Vagina (tissue), 2 donors: Measurements from ENCODE around the gene SPHK2. TPM values are rescaled to one million over a fixed set of nuclear protein-coding genes. Genes with fewer than 3 reads are reported as not detected.
A peak's percentile ranks its signal among the peaks of the same experiment; 100 is the strongest.

ENCODE experiments used
- DNase-seq, 2 donors: peaks; one replicate each; pipeline ENCODE4 v3.0.0-alpha.2; 2017; ENCODE audit errors: extremely low spot score in 2 of 2
- H3K27ac ChIP-seq: fragments of 200-600 bp; sonication (generic); one replicate; pipeline ENCODE4 v1.5.1; 2019
- H3K27me3 ChIP-seq: fragments of 200-600 bp; sonication (generic); one replicate; pipeline ENCODE4 v1.5.1; 2019
- H3K36me3 ChIP-seq, 2 donors: fragments of 200-600 bp; sonication (generic); one replicate each; pipeline ENCODE4 v1.5.1; 2017 to 2019
- H3K4me1 ChIP-seq: fragments of 200-600 bp; sonication (generic); one replicate; pipeline ENCODE4 v1.5.1; 2019
- H3K4me3 ChIP-seq, 2 donors: fragments of 200-600 bp; sonication (generic); 1 replicate in 1 of 2; 2 replicates in 1 of 2; pipeline ENCODE4 v1.5.1; 2016 to 2019
- H3K9me3 ChIP-seq: fragments of 200-600 bp; sonication (generic); one replicate; pipeline ENCODE4 v1.5.1; 2019
- CTCF ChIP-seq, 3 experiments: fragments of 450-650 bp in 2 of 3; fragments of 200-600 bp in 1 of 3; sonication (generic) in 1 of 3; IDR thresholded peaks; one replicate each; pipeline ENCODE4 v1.5.1; 2017 to 2019; ENCODE audit warnings: antibody characterized with exemption in 3 of 3, mild to moderate bottlenecking in 2 of 3, moderate library complexity in 2 of 3
- POLR2A ChIP-seq, 2 donors: fragments of 450-650 bp; IDR thresholded peaks; one replicate each; pipeline ENCODE4 v1.6.1; 2017; ENCODE audit warnings: antibody characterized with exemption in 2 of 2, mild to moderate bottlenecking in 2 of 2, moderate library complexity in 2 of 2
- POLR2AphosphoS5 ChIP-seq, 2 donors: sonication (generic); formaldehyde crosslinking; IDR thresholded peaks; one replicate each; pipeline ENCODE4 v1.9.0; 2017; ENCODE audit warnings: antibody characterized with exemption in 2 of 2, mild to moderate bottlenecking in 2 of 2, low read depth in 1 of 2; ENCODE audit not compliant: insufficient read depth in 1 of 2
- intact Hi-C: fragments of 100-400 bp; cut with DNase I; formaldehyde crosslinking; loops from one replicate; pipeline ENCODE4 v1.15.1; 2023
- total RNA-seq: library from RNA; depleted of rRNA; stranded (reverse); fragments of >200 nt; gene quantifications from one replicate; pipeline ENCODE4 v1.2.3, GENCODE V29; 2016

SPHK2 gene
- total RNA-seq, 1 donor from 2014 or later: 19.9 TPM

GRCh38 chr19:48636859-48637448, 17.6 kb downstream of the SPHK2 start, which contains the start of gene DBP:
TSS of gene DBP (minus strand) at chr19:48637379. CDS start at chr19:48636994, 385 bp downstream.
- intact Hi-C loops: loop anchor here (10.0 kb wide), 1 partner anchor 328 kb away; the partner anchor contains the start of gene FTL
- TF ChIP-seq POLR2A (IDR thresholded peaks at IDR 0.05) (peak in 1 of 2 donors; percentile 65), POLR2AphosphoS5 (IDR thresholded peaks at IDR 0.05; ENCODE audit: insufficient read depth in 1 of 2, low read depth in 1 of 2) (no peak), CTCF (IDR thresholded peaks at IDR 0.05) (peak in 1 of 3 experiments; percentile 4)
- no peaks in the 10 kb centered on the region for H3K36me3 ChIP-seq
- H3K4me3 ChIP-seq: peak within 1 kb of the TSS; percentile 54 to 69
- H3K9me3 ChIP-seq: no peaks in the 10 kb centered on the region
- DNase-seq: no peak
- peaks cover 59% of the 10 kb centered on the region for H3K4me1 ChIP-seq
- peak within 1 kb of the TSS; percentile 99 for H3K27ac ChIP-seq
- H3K27me3 ChIP-seq: no peaks in the 10 kb centered on the region

- peak overlapping the region; percentile 54 to 69 for H3K4me3 ChIP-seq
- TF ChIP-seq POLR2AphosphoS5 (IDR thresholded peaks at IDR 0.05; ENCODE audit: insufficient read depth in 1 of 2, low read depth in 1 of 2): peak; percentile 92 to 94
- no peak for TF ChIP-seq CTCF (IDR thresholded peaks at IDR 0.05)
- H3K9me3 ChIP-seq: no peaks in the 10 kb centered on the region
- DNase-seq: peak in 1 of 2 donors; percentile 100
- no peaks in the 10 kb centered on the region for H3K27me3 ChIP-seq
- peaks cover 53% of the 10 kb centered on the region for H3K4me1 ChIP-seq
- intact Hi-C loops: loop anchor here (10.0 kb wide), 1 partner anchor 327 kb away; the partner anchor contains the start of gene FTL
- H3K36me3 ChIP-seq: no peaks in the 10 kb centered on the region
- peak overlapping the region; percentile 99 for H3K27ac ChIP-seq
Measured at GRCh38 chr19:48637449-48637947, 18.2 kb downstream of the SPHK2 start.

- intact Hi-C loops: loop anchor here (10.0 kb wide), 1 partner anchor 327 kb away; the partner anchor contains the start of gene FTL
- DNase-seq: peak in 1 of 2 donors; percentile 97
Measured at GRCh38 chr19:48637948-48638830, 18.9 kb downstream of the SPHK2 start.

GRCh38 chr19:48638831-48639381, 19.6 kb downstream of the SPHK2 start:
- Histone ChIP-seq H3K27me3 (no peaks in the 10 kb centered on the region), H3K36me3 (no peaks in the 10 kb centered on the region), H3K4me3 (peak overlapping the region in 1 of 2 donors; percentile 54), H3K27ac (peak overlapping the region; percentile 99), H3K4me1 (peaks cover 39% of the 10 kb centered on the region), H3K9me3 (no peaks in the 10 kb centered on the region)
- no peak for TF ChIP-seq POLR2AphosphoS5 (IDR thresholded peaks at IDR 0.05; ENCODE audit: insufficient read depth in 1 of 2, low read depth in 1 of 2)
- no peak for TF ChIP-seq CTCF (IDR thresholded peaks at IDR 0.05)
- no peak for TF ChIP-seq POLR2A (IDR thresholded peaks at IDR 0.05)
- intact Hi-C loops: loop anchor here (10.0 kb wide), 1 partner anchor 326 kb away; the partner anchor contains the start of gene FTL
- DNase-seq: peak in 1 of 2 donors; percentile 92

More at GRCh38 chr19:48637948-48638830, 18.9 kb downstream of the SPHK2 start:
- no peak for TF ChIP-seq CTCF (IDR thresholded peaks at IDR 0.05)
- TF ChIP-seq POLR2A (IDR thresholded peaks at IDR 0.05): peak in 1 of 2 donors; percentile 26
- no peak for TF ChIP-seq POLR2AphosphoS5 (IDR thresholded peaks at IDR 0.05; ENCODE audit: insufficient read depth in 1 of 2, low read depth in 1 of 2)
- Histone ChIP-seq H3K27ac (peak overlapping the region; percentile 99), H3K4me3 (peak overlapping the region; percentile 54 to 69), H3K27me3 (no peaks in the 10 kb centered on the region), H3K4me1 (peaks cover 46% of the 10 kb centered on the region), H3K36me3 (no peaks in the 10 kb centered on the region), H3K9me3 (no peaks in the 10 kb centered on the region)
